Stomach (tissue), 4 donors: ENCODE results near the gene GLRA3.

ENCODE experiments used
- CTCF ChIP-seq, 7 experiments: fragments of 450-650 bp in 4 of 7; fragments of 200-600 bp in 3 of 7; sonication (generic) in 3 of 7; IDR thresholded peaks; one replicate each; pipeline ENCODE4 v1.5.1; 2016 to 2019; ENCODE audit warnings: antibody characterized with exemption in 7 of 7, control low read depth in 2 of 7, mild to moderate bottlenecking in 1 of 7
- POLR2AphosphoS5 ChIP-seq, 3 donors: sonication (generic); formaldehyde crosslinking; IDR thresholded peaks; one replicate each; pipeline ENCODE4 v1.6.1; 2016; ENCODE audit warnings: antibody characterized with exemption in 3 of 3

GRCh38 chr4:174702979-174703478 is 126.0 kb downstream of the GLRA3 start:
- TF ChIP-seq CTCF (IDR thresholded peaks at IDR 0.05) (no peak), POLR2AphosphoS5 (IDR thresholded peaks at IDR 0.05) (no peak)
